ENCODE data around the gene FBXW8.
A peak's percentile ranks its signal among the peaks of the same experiment; 100 is the strongest.

Gene FBXW8

DNA sequence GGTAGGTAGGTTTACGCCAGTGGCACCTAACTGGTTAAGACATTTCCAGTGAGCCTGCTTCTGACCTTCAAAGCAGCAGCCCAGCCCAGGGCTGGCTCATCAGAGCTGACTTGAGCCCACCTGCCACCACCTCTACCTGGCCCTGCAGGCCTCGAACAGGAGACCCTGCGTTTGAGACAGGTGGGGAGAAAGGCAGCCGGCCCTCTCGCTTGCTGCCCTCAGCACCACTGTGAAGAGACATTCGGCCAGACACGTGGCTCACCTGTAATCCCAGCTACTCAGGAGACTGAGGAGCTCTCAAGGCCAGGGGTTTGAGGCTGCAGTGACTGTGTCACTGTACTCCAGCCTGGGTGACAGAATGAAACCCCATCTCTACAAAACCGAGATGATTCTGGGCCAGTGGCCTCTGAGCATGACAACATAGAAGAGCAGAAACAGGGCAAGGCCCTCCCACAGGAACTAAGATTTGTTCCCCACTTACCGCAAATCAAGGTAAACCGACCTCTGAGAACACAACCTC, 114.3 kb downstream of the FBXW8 start:
- TF ChIP-seq, protein P1, sequence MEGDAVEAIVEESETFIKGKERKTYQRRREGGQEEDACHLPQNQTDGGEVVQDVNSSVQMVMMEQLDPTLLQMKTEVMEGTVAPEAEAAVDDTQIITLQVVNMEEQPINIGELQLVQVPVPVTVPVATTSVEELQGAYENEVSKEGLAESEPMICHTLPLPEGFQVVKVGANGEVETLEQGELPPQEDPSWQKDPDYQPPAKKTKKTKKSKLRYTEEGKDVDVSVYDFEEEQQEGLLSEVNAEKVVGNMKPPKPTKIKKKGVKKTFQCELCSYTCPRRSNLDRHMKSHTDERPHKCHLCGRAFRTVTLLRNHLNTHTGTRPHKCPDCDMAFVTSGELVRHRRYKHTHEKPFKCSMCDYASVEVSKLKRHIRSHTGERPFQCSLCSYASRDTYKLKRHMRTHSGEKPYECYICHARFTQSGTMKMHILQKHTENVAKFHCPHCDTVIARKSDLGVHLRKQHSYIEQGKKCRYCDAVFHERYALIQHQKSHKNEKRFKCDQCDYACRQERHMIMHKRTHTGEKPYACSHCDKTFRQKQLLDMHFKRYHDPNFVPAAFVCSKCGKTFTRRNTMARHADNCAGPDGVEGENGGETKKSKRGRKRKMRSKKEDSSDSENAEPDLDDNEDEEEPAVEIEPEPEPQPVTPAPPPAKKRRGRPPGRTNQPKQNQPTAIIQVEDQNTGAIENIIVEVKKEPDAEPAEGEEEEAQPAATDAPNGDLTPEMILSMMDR (IDR thresholded peaks at IDR 0.05), result no peak

DNA sequence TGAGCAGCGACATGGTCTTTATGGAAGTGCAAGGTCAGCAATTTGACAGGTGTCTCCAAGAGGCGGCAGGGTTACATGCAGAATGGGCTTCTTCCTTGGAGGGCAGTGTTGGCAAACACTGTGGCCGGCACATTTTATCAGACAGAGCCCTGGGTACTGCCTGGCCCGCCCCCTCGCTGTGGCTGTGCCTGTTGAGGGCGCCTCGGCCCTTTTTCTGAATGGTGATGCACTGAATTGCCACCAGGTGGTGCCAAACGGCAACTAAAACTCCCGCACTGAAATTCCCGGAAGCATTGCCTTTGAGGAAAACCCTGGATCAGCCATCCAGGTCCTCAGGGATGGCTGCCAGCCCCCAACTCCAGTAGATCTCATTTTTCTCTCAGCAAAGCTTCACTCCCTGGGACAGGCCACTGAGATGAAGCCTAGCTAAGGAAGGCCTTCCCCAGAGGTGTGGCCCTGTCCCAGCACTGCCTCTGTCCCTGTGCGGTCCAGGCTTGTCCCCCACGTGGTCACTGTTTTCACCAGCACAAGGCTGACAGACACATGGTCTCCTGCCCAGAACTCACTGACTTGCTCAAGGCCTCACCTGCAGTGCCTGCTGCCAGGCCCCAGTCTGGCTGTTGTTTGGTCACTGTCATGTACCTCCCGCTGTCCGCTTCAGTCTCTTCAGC, 114.9 kb downstream of the FBXW8 start:
- TF ChIP-seq, protein P1 (IDR thresholded peaks at IDR 0.05), result peak; percentile 93

GRCh38 chr12:117026343-117026742, 115.6 kb downstream of the FBXW8 start:
- TF ChIP-seq, protein P1 (IDR thresholded peaks at IDR 0.05), result no peak

GRCh38 chr12:117026921-117027250, 116.1 kb downstream of the FBXW8 start:
- TF ChIP-seq, protein P1 (IDR thresholded peaks at IDR 0.05), result no peak

DNA sequence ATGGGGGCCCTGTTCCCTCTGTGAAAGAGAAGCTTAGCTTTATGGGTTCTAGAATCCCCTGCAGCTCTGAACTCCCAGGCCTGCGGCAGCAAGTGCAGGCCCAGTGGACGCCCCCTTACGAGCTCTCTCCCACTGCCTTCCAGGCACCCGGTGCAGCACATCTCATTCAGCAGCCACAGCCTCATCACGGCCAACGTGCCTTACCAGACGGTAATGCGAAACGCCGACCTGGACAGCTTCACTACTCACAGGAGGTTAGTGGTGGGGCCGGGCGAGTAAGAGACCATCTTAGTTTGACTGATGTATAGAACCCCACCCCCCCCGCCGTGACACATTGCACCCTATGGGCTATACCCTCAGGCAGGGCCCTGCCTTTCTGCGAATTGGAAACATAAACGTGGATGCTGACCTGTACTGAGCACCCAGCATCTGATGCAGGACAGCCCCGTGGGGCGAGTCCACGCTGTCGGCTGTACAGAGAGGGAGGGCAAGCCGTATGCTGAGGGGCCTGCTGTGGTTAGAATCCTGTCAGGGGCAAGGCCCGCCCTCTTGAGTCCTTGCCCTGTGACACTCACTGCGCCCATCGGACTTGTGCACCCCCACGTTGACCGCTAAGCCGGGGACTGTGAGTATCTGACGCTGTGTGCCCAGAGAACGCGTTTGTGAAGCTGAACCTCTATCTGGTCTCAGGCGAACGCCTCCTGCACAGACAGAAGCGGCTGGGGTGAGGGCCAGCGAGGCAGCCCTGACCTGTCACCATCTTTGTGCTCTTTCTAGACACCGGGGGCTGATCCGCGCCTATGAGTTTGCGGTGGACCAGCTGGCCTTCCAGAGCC, 116.7 kb downstream of the FBXW8 start:
- TF ChIP-seq, protein P1 (IDR thresholded peaks at IDR 0.05), result no peak

DNA sequence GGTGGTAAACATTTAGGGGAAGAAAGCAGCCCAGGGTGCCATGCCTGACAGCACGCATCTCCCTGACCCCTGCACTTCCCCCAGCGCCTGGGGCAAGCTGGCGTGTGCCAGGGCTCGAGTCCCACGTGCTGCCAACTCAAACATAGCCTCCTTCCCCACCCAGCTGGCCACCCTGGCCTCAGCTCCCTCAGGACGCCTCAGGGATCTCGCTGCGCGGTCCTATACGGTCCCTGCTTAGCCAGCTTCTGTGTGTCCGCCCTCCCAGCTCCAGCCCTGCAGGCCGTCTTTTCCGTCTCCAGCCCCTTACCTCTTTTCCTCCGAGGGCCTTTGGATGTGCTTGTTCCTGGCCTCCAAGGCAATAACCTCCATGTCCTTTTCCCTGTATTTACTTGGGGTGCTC, 117.5 kb downstream of the FBXW8 start:
- TF ChIP-seq, protein P1 (IDR thresholded peaks at IDR 0.05), result no peak

DNA sequence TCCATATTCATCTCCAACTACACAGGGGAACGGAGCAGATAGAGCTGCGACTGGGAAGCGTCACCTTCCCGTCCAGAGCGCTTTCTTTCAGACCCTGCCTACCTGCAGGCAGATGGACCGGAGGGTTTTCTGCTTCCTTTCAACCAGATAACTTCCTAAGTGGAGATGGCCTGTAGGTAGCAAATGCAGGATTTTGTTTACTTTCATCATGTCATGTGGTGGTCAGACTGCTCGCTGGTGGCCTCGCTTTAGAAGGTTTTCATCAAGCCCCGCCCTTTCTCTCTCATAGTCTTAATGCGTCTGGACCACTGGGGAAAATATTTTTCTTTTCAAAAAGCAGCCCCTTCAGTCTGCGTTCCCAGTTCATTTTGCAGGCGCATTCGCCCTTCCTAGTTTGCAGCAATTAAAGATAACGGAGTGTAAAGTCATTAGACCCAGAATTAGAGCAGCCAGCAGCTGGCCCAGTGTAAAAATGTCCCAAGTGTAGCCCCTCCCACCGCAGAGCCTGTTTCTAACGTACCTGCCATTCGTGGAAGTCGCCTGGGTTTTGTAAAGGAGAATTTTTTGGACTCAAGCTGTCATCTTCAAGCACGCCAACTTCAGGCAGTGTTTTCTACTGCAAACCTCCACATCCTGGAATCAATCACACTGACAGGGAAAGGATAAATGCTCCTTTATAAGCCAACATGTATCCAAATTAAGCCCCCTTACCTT, 119.6 kb downstream of the FBXW8 start:
- TF ChIP-seq, protein P1 (IDR thresholded peaks at IDR 0.05), result no peak

All from LNCAP (cell line).